Measurements from ENCODE around the gene EMC6.
A peak's percentile ranks its signal among the peaks of the same experiment; 100 is the strongest.

The EMC6 gene

DNA sequence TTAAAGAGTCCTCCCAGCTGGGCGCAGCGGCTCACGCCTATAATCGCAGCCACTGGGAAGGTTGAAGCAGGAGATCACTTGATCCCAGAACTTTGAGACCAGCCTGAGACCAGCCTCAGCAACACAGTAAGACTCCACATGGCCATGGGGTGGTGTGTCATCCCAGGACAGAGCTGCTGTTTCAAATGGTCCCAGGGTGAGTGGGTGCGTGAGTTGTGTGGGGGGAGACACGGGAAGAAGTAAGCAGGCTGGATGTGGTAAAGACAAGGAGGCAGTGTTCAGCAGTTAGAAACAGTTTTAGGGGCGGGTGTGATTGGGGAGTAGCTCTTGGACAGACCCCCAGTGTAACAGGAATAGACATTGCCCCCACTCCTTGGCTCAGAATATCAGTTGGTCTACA lies 36.3 kb upstream of the EMC6 start:
- peaks cover 10% of the 10 kb centered on the region; the same call in 1 of the 2 replicates for H3K36me3 ChIP-seq (ENCODE audit: control insufficient read depth, low read length)
- H3K4me2 ChIP-seq (ENCODE audit: low read length) = no peak overlapping the region
- TF ChIP-seq, protein P1, sequence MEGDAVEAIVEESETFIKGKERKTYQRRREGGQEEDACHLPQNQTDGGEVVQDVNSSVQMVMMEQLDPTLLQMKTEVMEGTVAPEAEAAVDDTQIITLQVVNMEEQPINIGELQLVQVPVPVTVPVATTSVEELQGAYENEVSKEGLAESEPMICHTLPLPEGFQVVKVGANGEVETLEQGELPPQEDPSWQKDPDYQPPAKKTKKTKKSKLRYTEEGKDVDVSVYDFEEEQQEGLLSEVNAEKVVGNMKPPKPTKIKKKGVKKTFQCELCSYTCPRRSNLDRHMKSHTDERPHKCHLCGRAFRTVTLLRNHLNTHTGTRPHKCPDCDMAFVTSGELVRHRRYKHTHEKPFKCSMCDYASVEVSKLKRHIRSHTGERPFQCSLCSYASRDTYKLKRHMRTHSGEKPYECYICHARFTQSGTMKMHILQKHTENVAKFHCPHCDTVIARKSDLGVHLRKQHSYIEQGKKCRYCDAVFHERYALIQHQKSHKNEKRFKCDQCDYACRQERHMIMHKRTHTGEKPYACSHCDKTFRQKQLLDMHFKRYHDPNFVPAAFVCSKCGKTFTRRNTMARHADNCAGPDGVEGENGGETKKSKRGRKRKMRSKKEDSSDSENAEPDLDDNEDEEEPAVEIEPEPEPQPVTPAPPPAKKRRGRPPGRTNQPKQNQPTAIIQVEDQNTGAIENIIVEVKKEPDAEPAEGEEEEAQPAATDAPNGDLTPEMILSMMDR (IDR thresholded peaks at IDR 0.05; ENCODE audit: low read depth, low read length, poor library complexity, severe bottlenecking) = no peak
- no peak for TF ChIP-seq EZH2phosphoT487 (IDR thresholded peaks at IDR 0.05; ENCODE audit: borderline replicate concordance, low read length)

DNA sequence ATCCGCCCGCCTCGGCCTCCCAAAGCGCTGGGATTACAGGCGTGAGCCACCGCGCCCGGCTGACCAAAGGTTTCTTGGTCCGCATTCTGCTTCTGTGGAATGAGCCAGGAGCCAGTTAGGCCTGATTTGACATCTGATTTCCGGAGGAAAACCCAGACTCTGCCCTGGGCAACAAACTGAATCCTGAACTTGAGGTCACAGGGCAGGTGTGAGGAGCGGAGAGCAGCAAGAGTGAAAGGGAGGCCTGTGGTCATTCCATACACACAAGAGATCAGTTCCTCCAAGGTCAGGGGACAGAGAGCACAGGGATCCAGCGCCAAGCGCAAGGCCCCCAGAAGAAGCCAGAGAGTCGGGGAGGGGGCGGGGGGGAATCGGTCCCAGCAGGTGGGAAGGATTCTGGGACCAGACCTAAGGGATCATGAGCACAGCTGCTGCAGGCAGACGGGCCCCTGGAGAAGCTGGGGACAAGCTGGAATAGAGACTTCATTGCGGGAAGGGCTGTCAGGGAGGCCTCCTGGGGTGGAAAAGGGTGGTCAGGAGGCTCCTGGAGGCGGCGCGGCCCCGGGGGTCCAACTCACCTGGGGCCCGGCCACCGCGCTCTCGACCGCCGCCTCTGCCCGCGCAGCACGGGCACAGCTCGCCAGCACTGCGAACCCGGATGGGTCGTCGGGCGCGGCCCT lies 33.0 kb upstream of the EMC6 start:
- Histone ChIP-seq H3K79me2 (ENCODE audit: control insufficient read depth, low read length) (peaks cover 11% of the 10 kb centered on the region), H3K9me3 (ENCODE audit: control insufficient read depth, insufficient read depth, low read length) (no peaks in the 10 kb centered on the region), H3F3A (ENCODE audit: control insufficient read depth, insufficient read depth) (peaks cover 5% of the 10 kb centered on the region; the same call in 1 of the 2 replicates), H4K20me1 (ENCODE audit: control insufficient read depth, insufficient read depth, low read depth, low read length) (no peaks in the 10 kb centered on the region), H3K4me2 (ENCODE audit: low read length) (peak overlapping the region; percentile 88), H3K4me3 (ENCODE audit: low read length) (peak overlapping the region; percentile 87), H3K36me3 (ENCODE audit: control insufficient read depth, low read length) (no peaks in the 10 kb centered on the region), H3K9me2 (replicated peaks; ENCODE audit: control insufficient read depth, low read length) (no peaks in the 10 kb centered on the region), H3K27ac (ENCODE audit: low read depth, low read length) (no peak overlapping the region), H3K27me3 (ENCODE audit: control insufficient read depth, low read length) (no peaks in the 10 kb centered on the region), H3K4me1 (ENCODE audit: control insufficient read depth, low read length) (peaks cover 17% of the 10 kb centered on the region)
- TF ChIP-seq, protein P1 (IDR thresholded peaks at IDR 0.05; ENCODE audit: low read depth, low read length, poor library complexity, severe bottlenecking) = no peak
- TF ChIP-seq EZH2phosphoT487 (IDR thresholded peaks at IDR 0.05; ENCODE audit: borderline replicate concordance, low read length) = no peak

More for the DNA sequence above, 36.3 kb upstream of the EMC6 start:
- Histone ChIP-seq H3F3A (ENCODE audit: control insufficient read depth, insufficient read depth) (no peaks in the 10 kb centered on the region), H3K4me3 (ENCODE audit: low read length) (no peak overlapping the region), H3K27me3 (ENCODE audit: control insufficient read depth, low read length) (no peaks in the 10 kb centered on the region), H3K4me1 (ENCODE audit: control insufficient read depth, low read length) (peaks cover 8% of the 10 kb centered on the region), H3K9me2 (replicated peaks; ENCODE audit: control insufficient read depth, low read length) (no peaks in the 10 kb centered on the region), H4K20me1 (ENCODE audit: control insufficient read depth, insufficient read depth, low read depth, low read length) (no peaks in the 10 kb centered on the region), H3K79me2 (ENCODE audit: control insufficient read depth, low read length) (peaks cover 11% of the 10 kb centered on the region), H3K27ac (ENCODE audit: low read depth, low read length) (no peak overlapping the region), H3K9me3 (ENCODE audit: control insufficient read depth, insufficient read depth, low read length) (no peaks in the 10 kb centered on the region)

DNA sequence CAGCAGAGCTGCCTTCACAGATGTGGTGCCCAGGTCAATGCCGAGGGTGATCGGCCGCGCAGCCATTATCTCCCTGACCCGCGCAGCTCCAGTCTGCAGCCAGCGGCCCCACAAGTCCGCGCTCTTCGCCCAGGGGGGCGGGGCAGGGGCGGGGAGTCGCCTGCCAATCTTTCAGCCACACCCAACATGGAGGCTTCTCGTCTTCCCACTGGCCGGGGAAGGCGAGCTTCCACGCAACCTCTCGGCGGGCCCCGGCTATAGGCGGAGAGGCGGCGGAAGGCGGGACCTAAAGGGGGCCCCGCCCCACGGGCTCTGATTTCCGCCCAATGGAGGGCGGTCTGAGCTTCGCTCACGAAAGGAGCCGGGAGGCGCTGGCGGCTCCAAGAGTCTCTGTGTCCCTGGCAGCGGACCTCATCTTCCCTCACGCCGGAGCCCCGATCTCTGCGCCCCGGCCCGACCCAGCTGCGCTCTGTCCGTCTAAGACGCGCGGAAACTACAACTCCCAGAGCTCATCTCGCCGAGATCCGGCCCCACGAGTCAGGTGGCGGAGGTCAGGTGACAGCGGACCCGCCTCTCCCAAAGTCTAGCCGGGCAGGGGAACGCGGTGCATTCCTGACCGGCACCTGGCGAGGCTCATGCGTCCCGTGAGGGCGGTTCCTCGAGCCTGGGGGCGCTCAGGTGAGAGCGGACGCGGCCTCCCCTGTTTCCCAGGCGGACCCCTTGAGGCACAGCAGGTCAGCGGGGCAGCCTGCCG lies 32.3 kb upstream of the EMC6 start, which contains the start of the genes CTNS and SHPK:
TSS of gene CTNS (plus strand) at position 607 of the 754 bp plus-strand sequence. CDS start 3,447 bp downstream, outside the sequence.
TSS of gene SHPK (minus strand) at position 97 of the 754 bp plus-strand sequence. CDS start at position 66, 31 bp downstream.
- Histone ChIP-seq H3F3A (ENCODE audit: control insufficient read depth, insufficient read depth) (peaks cover 5% of the 10 kb centered on the region; the same call in 1 of the 2 replicates), H3K27ac (ENCODE audit: low read depth, low read length) (peak within 1 kb of the TSS; percentile 78), H3K4me1 (ENCODE audit: control insufficient read depth, low read length) (peaks cover 17% of the 10 kb centered on the region), H3K9me3 (ENCODE audit: control insufficient read depth, insufficient read depth, low read length) (no peaks in the 10 kb centered on the region), H3K9me2 (replicated peaks; ENCODE audit: control insufficient read depth, low read length) (no peaks in the 10 kb centered on the region), H3K4me2 (ENCODE audit: low read length) (peak within 1 kb of the TSS; percentile 88), H4K20me1 (ENCODE audit: control insufficient read depth, insufficient read depth, low read depth, low read length) (no peaks in the 10 kb centered on the region), H3K36me3 (ENCODE audit: control insufficient read depth, low read length) (no peaks in the 10 kb centered on the region), H3K4me3 (ENCODE audit: low read length) (peak within 1 kb of the TSS; percentile 87), H3K27me3 (ENCODE audit: control insufficient read depth, low read length) (no peaks in the 10 kb centered on the region), H3K79me2 (ENCODE audit: control insufficient read depth, low read length) (peaks cover 11% of the 10 kb centered on the region)
- no peak for TF ChIP-seq EZH2phosphoT487 (IDR thresholded peaks at IDR 0.05; ENCODE audit: borderline replicate concordance, low read length)
- TF ChIP-seq, protein P1 (IDR thresholded peaks at IDR 0.05; ENCODE audit: low read depth, low read length, poor library complexity, severe bottlenecking) = no peak

All from DOHH2 (cell line).